ENCODE data around the gene BRSK2. TPM values are rescaled to one million over a fixed set of nuclear protein-coding genes. Genes with fewer than 3 reads are reported as not detected.

The BRSK2 gene
- total and polyA plus RNA-seq, 2 donors (not counting 1 experiment from before 2014, with no cell fraction given), result 0.11 to 0.33 TPM

GRCh38 chr11:1478011-1478410 is 88.3 kb downstream of the BRSK2 start:
- TF ChIP-seq CTCF (conservative IDR thresholded peaks at IDR 0.05 in 1 of 2, IDR thresholded peaks at IDR 0.05 in 1 of 2; ENCODE audit: low read depth in 1 of 2, low read length in 2 of 2) (no peak), EZH2 (IDR thresholded peaks at IDR 0.05; ENCODE audit: low read length, missing control alignments) (no peak)

GRCh38 chr11:1478544-1478943 is 88.8 kb downstream of the BRSK2 start:
- no peak overlapping the region for H3K9ac ChIP-seq (ENCODE audit: insufficient read depth, low read length)
- H3K4me3 ChIP-seq (replicated peaks in 1 of 4; ENCODE audit: control extremely low read depth in 1 of 4, insufficient read depth in 1 of 4, low read depth in 3 of 4, low read length in 4 of 4), result no peak overlapping the region
- H3K79me2 ChIP-seq (ENCODE audit: control insufficient read depth, insufficient read depth, low read length), result no peaks in the 10 kb centered on the region
- no peaks in the 10 kb centered on the region for H3K27me3 ChIP-seq (ENCODE audit: control insufficient read depth, insufficient read depth, low read length)
- H4K20me1 ChIP-seq (ENCODE audit: control insufficient read depth, extremely low read depth, insufficient read depth, low read length), result no peaks in the 10 kb centered on the region
- DNase-seq (ENCODE audit: low read depth in 2 of 2), result no peak
- no peaks in the 10 kb centered on the region for H3K9me3 ChIP-seq (ENCODE audit: control insufficient read depth, insufficient read depth, low read depth, low read length)
- H3K4me1 ChIP-seq (ENCODE audit: control insufficient read depth, extremely low read depth, insufficient read depth, low read length), result no peaks in the 10 kb centered on the region
- H3K4me2 ChIP-seq (ENCODE audit: extremely low read depth, insufficient read depth, low read length), result no peak overlapping the region
- no peak overlapping the region for H3K27ac ChIP-seq (ENCODE audit: insufficient read depth, low read length)
- no peak for TF ChIP-seq EZH2 (IDR thresholded peaks at IDR 0.05; ENCODE audit: low read length, missing control alignments)
- TF ChIP-seq CTCF (conservative IDR thresholded peaks at IDR 0.05 in 1 of 2, IDR thresholded peaks at IDR 0.05 in 1 of 2; ENCODE audit: low read depth in 1 of 2, low read length in 2 of 2), result no peak
- H2AFZ ChIP-seq (ENCODE audit: low read length), result no peak overlapping the region
- no peaks in the 10 kb centered on the region for H3K36me3 ChIP-seq (ENCODE audit: control insufficient read depth, insufficient read depth, low read length)

More at GRCh38 chr11:1478011-1478410, 88.3 kb downstream of the BRSK2 start:
- Histone ChIP-seq H3K4me2 (ENCODE audit: extremely low read depth, insufficient read depth, low read length) (no peak overlapping the region), H3K9ac (ENCODE audit: insufficient read depth, low read length) (no peak overlapping the region), H3K4me1 (ENCODE audit: control insufficient read depth, extremely low read depth, insufficient read depth, low read length) (no peaks in the 10 kb centered on the region), H4K20me1 (ENCODE audit: control insufficient read depth, extremely low read depth, insufficient read depth, low read length) (no peaks in the 10 kb centered on the region), H3K79me2 (ENCODE audit: control insufficient read depth, insufficient read depth, low read length) (no peaks in the 10 kb centered on the region), H3K4me3 (replicated peaks in 1 of 4; ENCODE audit: control extremely low read depth in 1 of 4, insufficient read depth in 1 of 4, low read depth in 3 of 4, low read length in 4 of 4) (no peak overlapping the region), H2AFZ (ENCODE audit: low read length) (no peak overlapping the region), H3K9me3 (ENCODE audit: control insufficient read depth, insufficient read depth, low read depth, low read length) (no peaks in the 10 kb centered on the region), H3K27me3 (ENCODE audit: control insufficient read depth, insufficient read depth, low read length) (no peaks in the 10 kb centered on the region), H3K27ac (ENCODE audit: insufficient read depth, low read length) (no peak overlapping the region), H3K36me3 (ENCODE audit: control insufficient read depth, insufficient read depth, low read length) (no peaks in the 10 kb centered on the region)
- DNase-seq (ENCODE audit: low read depth in 2 of 2), result no peak

- H3K27me3 ChIP-seq (ENCODE audit: control insufficient read depth, insufficient read depth, low read length), result no peaks in the 10 kb centered on the region
- H3K4me1 ChIP-seq (ENCODE audit: control insufficient read depth, extremely low read depth, insufficient read depth, low read length), result no peaks in the 10 kb centered on the region
- no peaks in the 10 kb centered on the region for H3K79me2 ChIP-seq (ENCODE audit: control insufficient read depth, insufficient read depth, low read length)
- H3K4me2 ChIP-seq (ENCODE audit: extremely low read depth, insufficient read depth, low read length), result no peak overlapping the region
- TF ChIP-seq CTCF (conservative IDR thresholded peaks at IDR 0.05 in 1 of 2, IDR thresholded peaks at IDR 0.05 in 1 of 2; ENCODE audit: low read depth in 1 of 2, low read length in 2 of 2), result no peak
- TF ChIP-seq EZH2 (IDR thresholded peaks at IDR 0.05; ENCODE audit: low read length, missing control alignments), result no peak
- no peak overlapping the region for H2AFZ ChIP-seq (ENCODE audit: low read length)
- H4K20me1 ChIP-seq (ENCODE audit: control insufficient read depth, extremely low read depth, insufficient read depth, low read length), result no peaks in the 10 kb centered on the region
- DNase-seq (ENCODE audit: low read depth in 2 of 2), result no peak
- H3K36me3 ChIP-seq (ENCODE audit: control insufficient read depth, insufficient read depth, low read length), result no peaks in the 10 kb centered on the region
- no peak overlapping the region for H3K9ac ChIP-seq (ENCODE audit: insufficient read depth, low read length)
- no peak overlapping the region for H3K27ac ChIP-seq (ENCODE audit: insufficient read depth, low read length)
- H3K9me3 ChIP-seq (ENCODE audit: control insufficient read depth, insufficient read depth, low read depth, low read length), result no peaks in the 10 kb centered on the region
- no peak overlapping the region for H3K4me3 ChIP-seq (replicated peaks in 1 of 4; ENCODE audit: control extremely low read depth in 1 of 4, insufficient read depth in 1 of 4, low read depth in 3 of 4, low read length in 4 of 4)
These were observed 89.4 kb downstream of the BRSK2 start for GRCh38 chr11:1479006-1479677.
